ENCODE data around the gene SPATA31C2.

DNA sequence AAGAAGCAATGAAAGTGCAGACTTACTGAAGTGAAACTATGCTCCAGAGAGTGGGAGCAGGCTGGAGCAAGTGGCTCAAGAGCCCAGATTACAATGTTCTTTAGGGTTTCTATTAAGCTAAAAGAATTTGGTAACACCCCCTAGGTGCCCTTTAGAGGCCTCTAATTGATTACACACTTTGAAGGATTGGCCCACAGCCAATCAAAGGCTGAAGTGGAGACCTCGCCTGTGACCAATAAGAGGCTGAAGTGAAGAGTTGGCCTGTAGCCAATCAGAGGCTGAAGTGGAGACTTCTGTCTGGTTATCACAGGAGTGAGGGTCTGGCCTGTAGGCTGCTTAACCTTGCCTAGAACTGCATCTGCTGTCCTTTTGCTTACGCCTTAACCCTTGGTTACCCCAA lies 46.7 kb upstream of the SPATA31C2 start:
- TF ChIP-seq, protein P1, sequence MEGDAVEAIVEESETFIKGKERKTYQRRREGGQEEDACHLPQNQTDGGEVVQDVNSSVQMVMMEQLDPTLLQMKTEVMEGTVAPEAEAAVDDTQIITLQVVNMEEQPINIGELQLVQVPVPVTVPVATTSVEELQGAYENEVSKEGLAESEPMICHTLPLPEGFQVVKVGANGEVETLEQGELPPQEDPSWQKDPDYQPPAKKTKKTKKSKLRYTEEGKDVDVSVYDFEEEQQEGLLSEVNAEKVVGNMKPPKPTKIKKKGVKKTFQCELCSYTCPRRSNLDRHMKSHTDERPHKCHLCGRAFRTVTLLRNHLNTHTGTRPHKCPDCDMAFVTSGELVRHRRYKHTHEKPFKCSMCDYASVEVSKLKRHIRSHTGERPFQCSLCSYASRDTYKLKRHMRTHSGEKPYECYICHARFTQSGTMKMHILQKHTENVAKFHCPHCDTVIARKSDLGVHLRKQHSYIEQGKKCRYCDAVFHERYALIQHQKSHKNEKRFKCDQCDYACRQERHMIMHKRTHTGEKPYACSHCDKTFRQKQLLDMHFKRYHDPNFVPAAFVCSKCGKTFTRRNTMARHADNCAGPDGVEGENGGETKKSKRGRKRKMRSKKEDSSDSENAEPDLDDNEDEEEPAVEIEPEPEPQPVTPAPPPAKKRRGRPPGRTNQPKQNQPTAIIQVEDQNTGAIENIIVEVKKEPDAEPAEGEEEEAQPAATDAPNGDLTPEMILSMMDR (conservative IDR thresholded peaks at IDR 0.05 in 1 of 2, IDR thresholded peaks at IDR 0.05 in 1 of 2; ENCODE audit: low read depth in 1 of 2, low read length in 2 of 2) = no peak
- no peak for TF ChIP-seq EZH2 (IDR thresholded peaks at IDR 0.05; ENCODE audit: low read length, missing control alignments)
